Embryonic facial prominence (tissue), 1 donor: ENCODE data around the gene ABLIM3.
A peak's percentile ranks its signal among the peaks of the same experiment; 100 is the strongest.

Experiments
- DNase-seq: peaks from one replicate; pipeline ENCODE4 v3.0.0-alpha.2; 2016; ENCODE audit errors: extremely low spot score

Gene ABLIM3

GRCh38 chr5:149141224-149141956, at the start of gene ABLIM3:
Gene ABLIM3 (plus strand): TSS chr5:149141493. CDS start chr5:149142096, 603 bp downstream.
- DNase-seq: no peak

DNA sequence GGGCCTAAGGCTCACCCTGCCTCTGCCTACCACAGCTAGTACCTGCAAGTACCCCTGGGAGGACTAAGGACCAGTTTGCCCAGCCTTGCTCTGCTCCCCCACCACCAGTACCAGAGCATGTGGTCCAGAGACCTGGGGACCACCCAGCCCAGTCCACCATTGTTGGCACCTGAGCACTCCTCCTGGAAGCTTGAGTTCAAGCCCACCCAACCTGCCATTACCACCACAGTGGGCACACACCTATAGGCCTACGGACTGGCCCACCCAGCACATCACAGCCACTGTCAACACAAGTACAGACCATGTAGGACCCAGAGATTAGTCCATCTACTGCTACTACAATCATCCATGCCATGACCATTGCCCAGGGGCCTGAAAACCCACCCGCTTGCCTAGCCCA, 47.7 kb upstream of the ABLIM3 start:
- DNase-seq: no peak

- DNase-seq: no peak
Observed at GRCh38 chr5:149094996-149095395, 46.3 kb upstream of the ABLIM3 start.

- DNase-seq: no peak
Observed at GRCh38 chr5:149099920-149100319, 41.4 kb upstream of the ABLIM3 start.

DNA sequence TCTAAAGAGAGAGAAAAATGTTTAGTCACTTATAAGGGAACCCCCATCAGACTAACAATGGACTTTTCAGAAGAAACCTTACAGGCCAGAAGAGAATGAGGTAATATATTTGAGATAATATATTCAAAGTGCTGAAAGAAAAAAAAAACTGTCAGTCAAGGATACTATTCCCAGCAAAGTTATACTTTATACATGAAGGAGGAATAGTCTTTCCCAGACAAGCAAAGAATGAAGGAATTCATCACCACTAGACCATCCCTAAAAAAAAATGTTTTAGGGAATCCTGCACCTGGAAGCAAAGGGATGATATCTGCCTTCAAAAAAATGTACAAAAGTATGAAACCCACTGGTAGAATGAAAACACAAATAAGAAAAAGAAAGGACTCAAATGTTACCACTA, 41.0 kb upstream of the ABLIM3 start:
- no peak for DNase-seq

- DNase-seq: no peak
Observed at GRCh38 chr5:149108651-149109280, 32.5 kb upstream of the ABLIM3 start.

DNA sequence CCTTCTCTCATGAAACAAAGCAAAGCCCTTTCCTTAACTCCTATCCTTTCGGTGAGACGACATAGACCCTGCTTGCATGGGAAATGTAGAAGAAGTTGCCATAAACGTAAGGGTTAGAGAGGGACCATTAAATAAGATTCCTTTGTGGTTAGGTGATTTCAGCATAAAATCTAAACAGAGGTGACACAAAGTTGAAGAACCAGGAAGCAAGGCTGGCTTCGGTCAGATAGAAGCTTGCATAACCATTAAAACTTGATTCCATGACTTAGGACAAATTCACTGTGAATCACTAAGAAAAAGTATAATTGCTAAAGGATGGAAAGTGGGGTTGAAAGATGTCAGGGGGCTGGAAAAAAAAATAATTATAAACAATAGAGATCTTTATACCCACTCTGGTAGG, 30.9 kb upstream of the ABLIM3 start:
- no peak for DNase-seq

DNA sequence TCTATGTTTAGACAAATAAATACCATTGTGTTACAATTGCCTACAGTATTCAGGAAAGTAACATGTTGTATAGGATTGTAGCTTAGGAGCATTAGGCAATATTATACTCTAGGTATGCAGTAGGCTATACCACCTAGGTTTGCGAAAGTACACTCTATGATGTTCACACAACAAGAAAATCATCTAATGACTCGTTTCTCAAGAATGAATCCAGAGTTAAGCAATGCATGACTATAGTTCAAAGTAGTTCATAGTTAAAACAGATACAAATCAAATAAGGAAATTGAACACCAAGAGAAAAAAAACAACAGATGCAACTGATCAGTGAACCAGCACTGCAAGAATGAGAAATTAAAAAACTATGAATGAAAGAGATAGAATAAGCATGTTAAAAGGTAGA, 27.6 kb upstream of the ABLIM3 start:
- DNase-seq: no peak

DNA sequence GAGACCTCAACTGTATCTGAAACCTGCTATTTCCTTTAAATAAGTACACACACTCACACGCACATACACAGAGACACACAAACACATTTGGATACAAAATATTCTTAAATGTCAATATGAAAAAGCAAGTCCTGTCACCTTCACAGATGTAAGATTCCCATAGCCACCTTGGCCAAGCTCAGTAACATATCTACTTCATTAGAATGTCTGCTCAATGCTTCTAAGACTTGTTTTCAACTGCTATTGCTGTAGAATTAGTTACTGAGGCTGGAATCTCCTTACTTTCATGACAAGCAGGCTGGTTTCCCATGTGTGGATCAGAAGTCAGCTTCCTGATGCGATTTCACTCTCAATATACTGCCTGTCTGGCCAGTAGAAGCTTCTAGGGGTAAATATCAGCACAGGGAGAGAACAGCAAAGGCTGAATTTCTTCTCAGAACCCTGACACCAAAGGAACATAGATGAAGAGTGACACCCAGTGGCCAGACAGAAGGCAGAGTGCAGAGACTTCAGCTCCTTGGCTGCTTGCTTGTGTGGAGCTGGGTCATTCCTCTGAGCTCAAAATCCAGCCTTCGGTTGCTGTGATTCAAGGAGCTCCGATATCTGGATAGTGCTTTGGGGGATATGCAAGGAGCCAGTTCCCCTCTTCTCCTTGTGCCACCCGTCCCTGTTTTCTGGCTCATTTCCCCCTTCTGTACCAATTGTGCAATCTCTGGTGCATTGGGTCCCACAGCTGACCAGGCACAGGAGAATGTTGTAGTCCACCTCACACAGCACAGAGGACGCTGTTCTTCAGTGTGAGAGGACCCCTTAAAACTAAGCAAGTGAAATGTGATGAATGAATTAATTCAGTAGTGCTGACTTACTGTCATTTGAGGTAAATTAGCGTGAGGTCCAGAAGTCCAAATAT, 26.6 kb upstream of the ABLIM3 start:
- peak; percentile 78 for DNase-seq

- DNase-seq: no peak
Observed at GRCh38 chr5:149117970-149118369, 23.3 kb upstream of the ABLIM3 start.

- no peak for DNase-seq
Observed at GRCh38 chr5:149118463-149118862, 22.8 kb upstream of the ABLIM3 start.

DNA sequence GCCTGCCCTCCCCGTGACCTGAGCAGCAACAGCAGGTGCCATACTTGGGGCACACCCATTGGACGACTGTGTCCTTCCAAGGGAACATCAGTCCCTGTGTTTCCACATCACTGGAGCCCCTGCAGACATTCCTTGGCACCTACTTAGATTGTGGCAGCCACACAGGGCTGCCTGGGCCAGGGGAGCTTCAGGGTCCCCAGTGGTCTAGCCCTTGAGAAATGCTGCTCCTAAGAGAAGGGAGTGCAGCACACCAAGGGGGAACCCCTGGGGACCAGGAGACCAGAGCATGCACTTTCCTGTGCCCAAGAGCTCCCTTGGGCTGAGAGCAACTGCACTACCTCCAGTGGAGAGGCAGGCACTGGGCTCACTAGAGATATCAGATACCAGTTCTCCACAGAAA, 20.1 kb upstream of the ABLIM3 start:
- DNase-seq: no peak

GRCh38 chr5:149123211-149123610, 18.1 kb upstream of the ABLIM3 start:
- DNase-seq: no peak

- DNase-seq: no peak
Observed at GRCh38 chr5:149125386-149125891, 15.9 kb upstream of the ABLIM3 start.

DNA sequence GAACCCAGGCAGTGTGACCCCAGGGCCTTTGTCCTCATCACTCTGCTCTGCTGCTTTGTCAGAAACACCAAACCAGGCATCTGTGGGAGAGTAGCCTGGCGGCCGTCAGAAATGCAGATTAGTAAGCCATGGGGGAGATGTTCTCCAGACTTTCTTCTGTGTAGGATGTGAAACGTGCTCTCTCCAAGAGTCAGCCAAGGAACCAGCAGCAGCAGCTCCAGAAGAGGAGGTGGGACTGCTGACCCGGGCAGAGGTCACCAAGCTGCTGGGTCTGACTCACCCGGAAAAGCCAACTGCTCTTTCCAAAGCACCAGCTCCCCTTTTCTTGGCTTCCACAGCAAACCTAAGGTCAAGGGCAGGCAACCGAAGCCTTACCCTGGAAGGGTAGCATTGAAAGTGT, 14.4 kb upstream of the ABLIM3 start:
- DNase-seq: no peak

GRCh38 chr5:149127394-149127955, 13.8 kb upstream of the ABLIM3 start:
- no peak for DNase-seq

- DNase-seq: no peak
Observed at GRCh38 chr5:149128023-149128875, 13.0 kb upstream of the ABLIM3 start.

DNA sequence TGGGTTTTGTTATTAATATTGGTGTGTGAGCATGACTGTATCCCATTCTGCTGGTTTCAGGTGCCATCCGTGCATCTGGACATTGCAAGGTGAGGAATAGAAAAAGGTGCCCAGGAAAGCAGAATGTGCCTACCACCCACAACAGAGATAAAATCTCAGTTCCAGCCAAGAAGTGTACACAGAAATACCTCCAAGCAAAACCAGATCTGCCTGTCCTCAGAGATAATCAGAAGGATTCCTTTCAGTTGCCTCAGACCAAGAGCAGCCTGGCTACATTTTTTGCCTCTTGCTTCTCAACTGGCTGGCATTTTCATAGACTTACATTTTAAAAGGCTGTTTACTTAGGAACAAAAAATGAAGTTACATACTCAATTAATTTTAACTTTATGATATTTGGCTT, 12.1 kb upstream of the ABLIM3 start:
- DNase-seq: no peak

DNA sequence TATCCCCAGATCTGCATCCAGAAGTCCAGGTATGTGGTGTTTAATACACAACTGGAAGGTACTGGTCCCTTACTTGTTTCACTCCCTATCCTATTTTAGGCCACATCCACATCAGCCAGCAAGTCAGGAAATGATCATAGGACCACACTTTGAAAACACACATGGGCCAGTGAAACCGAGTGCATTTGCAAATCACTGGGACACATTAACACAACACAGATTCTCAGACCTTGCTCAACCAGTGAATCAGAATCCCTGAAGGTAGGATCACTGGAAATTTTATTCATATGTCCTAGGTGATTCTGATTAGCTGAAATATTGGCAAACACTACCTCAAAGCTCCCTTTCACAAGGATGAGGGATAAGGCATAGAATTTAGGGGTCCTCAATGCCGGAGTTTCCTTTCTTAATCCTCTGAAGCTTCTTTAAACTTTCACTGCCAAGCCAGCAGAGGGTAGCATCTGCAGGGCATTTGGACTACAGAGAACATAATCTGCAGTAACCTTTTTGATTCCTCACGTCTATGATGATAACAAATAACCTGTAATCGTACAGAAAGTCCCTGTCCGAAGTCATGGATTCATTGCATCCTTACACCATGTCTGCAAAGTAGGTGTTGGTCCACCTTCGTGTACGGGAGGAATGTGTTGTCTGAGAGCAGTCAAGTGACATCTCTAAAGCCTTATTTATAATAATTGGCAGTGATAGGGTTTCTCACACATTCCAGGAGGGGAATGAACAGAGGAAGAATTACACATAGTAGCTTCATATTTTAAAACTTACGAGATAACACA, 11.0 kb upstream of the ABLIM3 start:
- DNase-seq: no peak

DNA sequence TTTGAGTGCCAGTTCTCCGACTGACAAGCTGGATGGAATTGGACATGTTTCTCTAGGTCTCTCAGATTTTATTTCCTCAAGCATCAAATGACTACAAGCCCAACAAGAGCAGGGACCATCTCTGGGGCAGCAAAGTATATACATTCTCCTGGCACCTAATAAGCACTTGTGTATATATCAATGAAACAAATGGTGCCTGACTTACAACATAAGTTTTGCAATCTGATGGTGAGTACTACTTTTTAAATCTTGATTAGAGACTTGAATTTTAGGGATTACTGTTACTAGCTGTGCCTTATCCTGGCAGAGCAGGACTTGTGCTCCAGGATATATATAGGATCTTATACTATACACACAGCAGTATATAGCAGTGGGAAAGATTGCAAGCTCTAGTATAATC, 8.8 kb upstream of the ABLIM3 start:
- DNase-seq: no peak
